GM15510 (cell line): ENCODE results near the gene ARID3C.

ENCODE experiments used
- POLR2A ChIP-seq: IDR thresholded peaks from 3 replicates; pipeline ENCODE4 v1.6.1; 2011; ENCODE audit warnings: borderline replicate concordance; ENCODE audit not compliant: insufficient read length; ENCODE audit errors: extremely low read depth

Gene ARID3C

DNA sequence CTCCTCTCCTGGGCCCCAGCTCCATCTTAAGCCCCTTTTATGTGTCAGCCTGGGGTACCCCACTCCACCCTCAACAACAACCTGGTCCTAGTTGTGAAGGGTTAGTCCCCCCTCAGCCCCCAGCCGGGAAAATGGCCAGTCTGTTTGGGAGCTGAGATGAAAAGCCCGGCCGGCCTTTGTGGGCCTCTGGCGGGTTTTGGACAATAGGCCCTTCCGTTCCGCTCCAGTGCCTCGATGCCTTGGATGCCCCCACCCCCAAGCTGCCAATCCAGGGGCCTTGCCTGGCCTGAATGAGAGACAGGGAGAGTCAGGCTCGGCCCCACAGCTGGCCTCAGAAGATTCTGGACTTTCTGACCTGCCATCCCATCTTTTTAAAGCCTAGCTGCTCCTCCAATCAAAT is 48.5 kb downstream of the ARID3C start:
- TF ChIP-seq POLR2A, result no peak

DNA sequence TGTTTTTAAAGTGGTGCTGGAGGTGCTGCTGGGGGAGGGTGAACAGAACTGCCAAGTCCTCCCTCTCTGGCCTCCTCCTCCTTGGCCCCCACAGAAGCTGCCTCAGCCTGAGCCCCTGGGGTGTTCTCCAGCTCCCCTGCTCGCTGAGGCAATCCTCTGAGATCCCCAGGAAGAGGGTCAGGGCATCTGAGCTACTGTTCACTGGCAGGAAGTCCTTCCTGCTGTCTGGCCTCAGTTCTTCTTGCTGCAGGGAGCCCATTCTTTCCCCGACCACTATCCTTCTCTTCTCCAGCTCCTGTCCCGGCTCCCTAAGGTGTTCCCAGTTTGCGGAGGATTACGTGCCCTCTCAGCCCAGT is 49.1 kb downstream of the ARID3C start:
- TF ChIP-seq POLR2A, result no peak

DNA sequence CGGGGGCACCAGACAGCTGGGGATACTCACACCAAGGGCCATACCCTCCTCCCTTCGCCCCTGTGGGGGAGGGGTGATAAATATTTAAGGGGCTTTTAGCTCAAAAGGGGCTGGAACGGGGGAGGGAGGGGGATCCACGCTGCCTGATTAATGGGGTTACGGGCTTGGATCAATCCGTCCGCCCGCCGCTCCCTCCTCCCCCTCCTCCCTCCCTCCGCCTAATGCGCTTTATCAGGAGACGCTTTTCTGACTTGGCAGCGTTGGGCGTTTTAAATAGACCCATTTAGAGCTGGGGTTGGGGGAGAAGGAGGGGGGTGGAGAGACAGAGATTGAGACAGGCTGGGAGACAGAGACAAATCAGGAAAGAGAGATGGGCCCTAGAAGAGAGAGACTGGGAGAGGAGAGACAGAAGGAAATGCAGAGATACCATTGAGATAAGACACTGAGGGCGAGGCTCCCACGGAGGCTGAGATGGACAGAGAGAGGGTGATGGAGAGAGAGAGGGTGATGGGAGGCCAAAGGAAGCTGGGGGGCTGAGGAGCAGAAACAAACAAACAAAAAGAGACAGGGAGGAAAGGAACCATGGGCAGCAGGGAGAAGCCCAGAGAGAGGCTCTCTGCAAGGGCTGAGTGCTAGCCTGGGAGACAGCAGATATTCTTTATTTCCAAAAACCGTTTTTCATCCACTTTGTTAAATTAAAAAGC is 49.6 kb downstream of the ARID3C start:
- TF ChIP-seq POLR2A, result no peak

DNA sequence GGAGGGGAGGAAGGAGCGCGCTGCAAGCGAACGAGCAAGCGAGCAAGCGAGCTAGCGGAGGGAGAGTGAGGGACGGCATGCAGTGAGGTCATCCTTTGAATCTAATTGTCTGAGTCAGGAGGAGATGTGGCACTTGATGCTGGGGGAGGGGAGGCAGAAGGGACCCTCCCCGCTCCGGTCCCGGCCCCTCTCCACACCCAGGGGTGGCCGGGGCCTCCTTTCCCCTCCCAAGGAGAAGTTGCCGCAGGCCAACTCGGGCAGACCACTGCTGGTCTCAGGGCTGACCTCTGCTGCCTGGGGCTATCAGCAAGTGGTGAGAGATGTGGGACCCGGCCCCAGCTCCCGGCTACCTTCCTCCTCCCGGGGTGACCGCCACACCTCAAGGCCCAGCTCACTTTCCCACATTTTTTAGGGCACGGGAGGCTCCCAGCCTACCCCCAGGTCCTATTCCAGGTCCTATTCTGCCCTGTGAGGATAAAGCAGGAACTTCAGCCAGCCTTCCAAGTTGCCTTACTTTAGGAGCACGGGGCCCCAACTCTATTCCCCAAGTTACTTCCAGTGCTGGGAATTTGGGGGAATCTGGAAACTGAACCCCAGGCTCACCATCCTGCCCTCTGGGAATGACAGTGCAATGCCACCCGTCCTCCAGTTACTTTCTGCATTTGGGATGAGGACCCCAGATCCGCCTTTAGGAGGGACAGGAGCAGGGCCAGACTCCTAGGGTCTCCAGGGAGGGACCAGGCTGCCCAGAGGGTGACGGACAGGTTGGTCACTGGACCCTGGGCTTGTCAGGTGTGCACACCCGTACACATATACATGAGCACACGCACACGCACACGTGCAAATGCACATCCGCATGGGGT is 50.4 kb downstream of the ARID3C start:
- TF ChIP-seq POLR2A, result no peak

DNA sequence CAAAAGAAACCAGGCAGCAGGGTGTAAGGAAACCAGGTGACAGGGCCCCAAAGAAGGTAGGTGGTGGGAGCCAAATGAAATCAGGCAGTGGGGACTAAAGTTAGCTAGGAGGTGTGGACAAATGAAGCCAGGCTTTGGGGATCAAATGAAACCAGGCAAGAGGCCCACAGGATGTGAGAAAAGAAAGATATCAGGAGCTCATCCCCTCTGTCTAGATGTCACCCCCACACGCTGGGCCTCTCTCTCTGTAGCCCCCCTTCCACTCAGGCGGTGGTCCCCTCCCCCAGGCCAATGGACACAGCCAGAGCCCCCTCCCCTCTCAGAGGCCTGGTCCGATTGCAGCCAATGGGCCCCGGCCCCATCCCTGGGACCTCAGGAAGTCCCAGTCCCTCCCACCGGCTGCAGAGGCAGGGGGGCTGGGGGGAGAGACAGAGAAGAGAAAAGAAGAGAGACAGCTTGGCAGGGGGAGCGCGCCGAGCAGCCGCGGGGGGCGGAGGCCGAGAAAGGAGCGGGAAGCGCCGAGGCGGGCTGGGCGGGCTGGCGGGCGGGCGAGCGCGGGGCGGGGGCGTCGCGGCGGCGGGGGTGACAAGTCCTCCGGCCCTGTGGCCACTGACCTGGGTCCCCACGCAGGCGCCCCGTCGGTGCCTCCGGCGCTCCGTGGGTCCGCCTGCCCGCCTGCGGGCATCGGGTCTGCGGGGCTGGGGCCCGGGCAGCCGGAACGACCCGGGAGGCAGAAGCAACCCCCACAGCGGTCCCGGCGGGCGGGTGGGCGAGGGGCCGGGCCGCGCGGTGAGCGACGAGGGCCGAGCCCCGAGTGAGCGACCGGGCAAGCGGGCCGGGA is 51.2 kb downstream of the ARID3C start:
- no peak for TF ChIP-seq POLR2A

DNA sequence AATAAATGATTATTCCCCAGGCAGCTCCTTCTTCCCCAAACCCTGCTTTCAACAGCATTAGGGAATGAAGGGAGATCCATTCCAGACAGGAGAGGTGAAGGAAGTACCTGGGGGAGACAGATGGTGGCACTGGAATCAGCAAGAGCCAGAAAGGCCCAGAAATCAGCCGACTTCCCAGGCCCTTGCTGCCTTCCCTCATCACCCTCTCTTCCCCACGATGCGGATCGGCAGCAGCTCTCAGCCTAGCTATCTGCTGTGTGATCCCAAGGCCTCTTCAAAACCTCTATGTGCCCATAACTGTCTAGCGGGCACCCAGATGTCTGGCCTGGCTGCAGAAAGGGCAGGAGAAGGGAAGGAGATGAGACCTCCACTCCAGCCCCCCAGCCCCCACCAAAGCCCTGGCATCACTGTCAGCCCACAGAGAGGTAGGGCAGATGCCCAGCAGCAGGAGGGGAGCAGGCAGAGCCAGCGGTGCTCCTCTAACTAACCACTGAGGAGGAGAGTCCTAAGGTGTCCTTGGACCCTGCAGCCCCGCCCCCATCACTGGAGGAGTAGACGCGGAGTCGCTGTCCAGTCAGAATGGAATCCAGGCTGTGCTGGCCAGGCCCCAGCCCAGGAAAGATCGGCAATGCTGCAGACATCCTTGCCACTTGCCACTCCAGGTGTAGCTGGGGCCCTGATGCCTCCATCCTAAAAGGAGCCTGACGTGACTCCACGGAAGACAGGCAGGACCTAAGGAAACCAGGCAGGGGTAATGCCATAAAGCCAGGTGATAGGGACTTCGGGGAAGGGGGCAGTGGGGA is 52.1 kb downstream of the ARID3C start:
- TF ChIP-seq POLR2A, result no peak

DNA sequence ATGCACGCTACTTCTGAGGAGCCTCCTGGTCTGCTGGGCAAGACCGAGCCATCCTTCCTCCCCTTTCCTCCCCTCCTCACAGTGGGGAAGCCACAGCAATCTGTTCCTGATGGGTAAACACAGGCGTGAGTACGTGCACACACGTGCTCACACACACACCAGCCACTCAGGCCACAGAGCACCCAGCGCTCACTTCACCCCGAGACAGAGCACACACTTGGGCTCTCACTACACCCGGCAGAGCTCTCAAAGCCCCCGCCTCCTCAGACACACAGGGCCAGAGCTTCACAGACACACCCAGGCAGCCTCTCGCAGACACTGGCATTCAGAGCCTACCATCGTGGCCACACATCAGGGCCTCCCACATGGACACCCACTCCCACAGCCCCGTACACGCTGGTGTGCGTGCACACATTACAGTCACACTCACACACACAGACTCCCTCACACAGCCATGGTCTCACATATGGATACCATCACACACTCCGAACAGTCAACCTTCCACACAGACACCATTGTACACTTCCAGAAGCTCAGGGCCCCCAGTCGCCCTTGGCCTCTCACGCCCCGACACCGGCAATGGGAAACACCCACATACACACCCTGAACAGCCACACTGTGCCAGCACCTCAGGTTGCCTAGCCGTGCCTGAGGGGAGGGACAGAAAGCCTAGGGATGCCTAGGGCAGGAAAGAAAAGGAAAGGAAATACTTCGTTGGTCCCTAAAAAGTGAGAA is 52.8 kb downstream of the ARID3C start:
- TF ChIP-seq POLR2A, result no peak

DNA sequence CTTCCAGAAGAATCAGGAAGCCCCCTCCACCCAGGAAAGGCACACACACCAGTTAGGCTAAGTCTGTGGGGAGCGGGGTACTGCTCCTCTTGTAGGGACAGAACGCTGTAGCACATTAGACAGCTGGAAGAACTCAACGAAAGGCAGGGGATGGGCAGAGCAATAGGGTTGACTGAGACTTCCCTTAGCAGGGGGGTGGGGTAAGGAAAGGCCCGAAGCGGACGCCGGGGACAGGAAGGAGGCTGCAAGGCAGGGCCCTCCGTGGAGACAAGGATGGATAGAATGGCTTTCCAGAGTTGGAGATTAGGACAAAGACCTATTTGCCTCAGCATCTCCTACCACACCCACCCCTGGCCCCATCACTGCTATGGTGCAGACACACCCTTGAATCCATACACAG is 53.6 kb downstream of the ARID3C start:
- TF ChIP-seq POLR2A, result no peak

DNA sequence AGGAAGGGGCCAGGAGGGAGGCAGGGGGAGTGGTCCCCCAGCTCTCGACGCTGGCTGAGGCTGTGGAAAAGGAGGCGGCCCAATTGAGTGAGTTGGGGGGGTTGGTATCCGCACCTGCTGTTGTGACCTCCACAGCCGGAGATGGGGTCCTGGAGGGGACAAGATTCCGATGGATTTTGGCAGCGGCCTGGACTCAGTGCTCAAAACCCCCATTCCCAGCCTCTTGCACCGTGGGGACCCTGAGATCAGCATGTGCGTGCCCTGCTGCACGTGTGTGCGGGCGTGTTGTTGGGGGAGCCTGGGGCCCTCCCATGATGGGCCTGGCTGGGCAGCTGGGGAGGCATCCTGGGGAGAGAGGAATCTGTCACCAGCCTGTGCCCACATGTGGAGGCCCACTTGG is 54.3 kb downstream of the ARID3C start:
- TF ChIP-seq POLR2A, result no peak

DNA sequence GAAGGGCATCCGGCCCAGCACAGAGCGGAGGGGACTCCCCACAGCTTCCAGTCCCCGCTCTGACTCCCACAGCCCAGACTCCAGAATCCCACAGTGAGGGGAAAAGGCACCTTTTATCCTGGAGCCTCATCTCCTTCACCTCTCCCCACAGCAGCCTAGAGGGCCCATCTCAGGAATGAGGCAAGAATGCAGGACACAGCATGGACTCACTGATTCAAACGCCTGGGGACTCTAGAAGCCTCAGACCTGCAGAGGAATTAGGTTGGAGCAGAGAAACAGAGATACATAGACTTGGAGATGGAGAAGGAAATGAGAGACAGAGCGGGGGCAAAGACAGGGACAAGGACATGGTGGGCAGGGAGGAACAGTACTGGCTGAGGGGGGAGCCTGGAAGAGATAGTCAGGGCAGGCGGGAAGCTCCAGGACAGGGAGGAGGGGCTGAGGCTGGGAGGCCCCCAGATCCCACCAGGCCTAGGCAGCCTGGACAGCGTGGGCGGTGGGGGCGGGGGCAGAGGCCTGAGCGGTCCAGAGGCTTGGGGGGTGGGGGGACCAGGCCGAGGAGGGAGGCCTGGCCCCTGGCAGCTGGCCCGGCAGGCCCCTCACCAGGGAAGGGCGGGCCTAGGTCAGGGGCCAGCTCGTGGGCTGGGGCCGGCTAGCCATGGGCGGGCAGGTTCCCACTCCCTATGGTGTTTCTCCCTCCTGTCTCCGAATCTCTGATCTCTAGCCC is 55.1 kb downstream of the ARID3C start:
- no peak for TF ChIP-seq POLR2A

DNA sequence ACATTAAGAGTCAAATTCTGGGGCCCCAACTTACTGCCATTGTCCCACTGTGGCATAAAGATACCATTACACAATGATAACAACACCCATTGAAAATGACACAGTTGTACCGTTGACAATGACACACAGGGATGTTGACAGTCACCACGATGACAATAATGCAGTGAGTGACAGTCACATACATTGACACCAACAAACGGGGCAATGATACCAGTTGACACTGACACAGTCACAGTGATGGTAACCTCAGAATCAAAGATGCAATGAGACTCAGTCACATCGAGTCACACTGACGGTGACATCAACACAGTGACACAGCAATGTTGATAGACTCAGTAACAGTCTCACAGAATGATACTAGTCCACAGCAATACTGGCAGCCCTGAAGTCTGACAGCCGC is 56.2 kb downstream of the ARID3C start:
- TF ChIP-seq POLR2A, result no peak

DNA sequence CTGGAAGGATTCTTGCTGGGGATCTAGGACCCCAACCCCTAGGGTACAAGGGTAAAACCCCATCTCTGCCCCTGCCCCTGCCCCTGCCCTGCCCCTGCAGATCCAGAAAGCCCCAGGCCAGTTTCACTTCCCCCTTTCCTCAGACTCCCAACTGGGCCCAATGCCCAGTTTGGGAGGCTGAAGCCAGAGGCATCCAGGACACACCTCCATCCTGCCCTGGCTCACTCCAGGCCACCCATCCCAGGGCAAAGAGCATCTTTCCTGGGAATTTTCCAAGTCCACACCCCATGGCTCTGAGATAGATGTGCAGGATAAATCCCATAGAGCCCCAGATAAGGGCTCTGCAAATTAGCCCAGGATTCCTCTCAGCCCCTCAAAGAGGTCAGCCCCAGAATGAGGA is 56.8 kb downstream of the ARID3C start:
- TF ChIP-seq POLR2A, result no peak

DNA sequence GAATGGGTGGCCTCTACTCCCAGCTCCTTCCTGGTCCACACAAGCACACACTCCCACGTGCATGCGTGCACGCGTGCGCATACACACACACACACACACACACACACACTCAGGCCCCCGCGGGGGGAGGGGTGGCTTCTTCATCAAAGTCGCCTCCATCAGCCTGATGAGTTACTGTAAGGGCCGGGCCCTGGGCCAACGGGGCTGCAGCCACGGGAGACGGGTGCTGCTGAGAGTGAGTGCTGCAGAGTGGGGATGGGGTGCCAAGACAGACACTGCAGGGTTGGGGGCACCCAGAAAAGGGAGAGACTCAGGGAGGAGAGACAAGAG is 57.4 kb downstream of the ARID3C start:
- TF ChIP-seq POLR2A, result no peak
